Mesangial cell (primary cell): ENCODE results near the gene SIX1. TPM values are rescaled to one million over a fixed set of nuclear protein-coding genes. Genes with fewer than 3 reads are reported as not detected.

ENCODE experiments used
- total RNA-seq: library from RNA; depleted of rRNA; stranded (reverse); fragments of >200 nt; gene quantifications from 2 replicates; pipeline ENCODE4 v1.2.3, GENCODE V29; 2015

The SIX1 gene
- 8.9 and 11.7 TPM in 2 replicates for total RNA-seq

DNA sequence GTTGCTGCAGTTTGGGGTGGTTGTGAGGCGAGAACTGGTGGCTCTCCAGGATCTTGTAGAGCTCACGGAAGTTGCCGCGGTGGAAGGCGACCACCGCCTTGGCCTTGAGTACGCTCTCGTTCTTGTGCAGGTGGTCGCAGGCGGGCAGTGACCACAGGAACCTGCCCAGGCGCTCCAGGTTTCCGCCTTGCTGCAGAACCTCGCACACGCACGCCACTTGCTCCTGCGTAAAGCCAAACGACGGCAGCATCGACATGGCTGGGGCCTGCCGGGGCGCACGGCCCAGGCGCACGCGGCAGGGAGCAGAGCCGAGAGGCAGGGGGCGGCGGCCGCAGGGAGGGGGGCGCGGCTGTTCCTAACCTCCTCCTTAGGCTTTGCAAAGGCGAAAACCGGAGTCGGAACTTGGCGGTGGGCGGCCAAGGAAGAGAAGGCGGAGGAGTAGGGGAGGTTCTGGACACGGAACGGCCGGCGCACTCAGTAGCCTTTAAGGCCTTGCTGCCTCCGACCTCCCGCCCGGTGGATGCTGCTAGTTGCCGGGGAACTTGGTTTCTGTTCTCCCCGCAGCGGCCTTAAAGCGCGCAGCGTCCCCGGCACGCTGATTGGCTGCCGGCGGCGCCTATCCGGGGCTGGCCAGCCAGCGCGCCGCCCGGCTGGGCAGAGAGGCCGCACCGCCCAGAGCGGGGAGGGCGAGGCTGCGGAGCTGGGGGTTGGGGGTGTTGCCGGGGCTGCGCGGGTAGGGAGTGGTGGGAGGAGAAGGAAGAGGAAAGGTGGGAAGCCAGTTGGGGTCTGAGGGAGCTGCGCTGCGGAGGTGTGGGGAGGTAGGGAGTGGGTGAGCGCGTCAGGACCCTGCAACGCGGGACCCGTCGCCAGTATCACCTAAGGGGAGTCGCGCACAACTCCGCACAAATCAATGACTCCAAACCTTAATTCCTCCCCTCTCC, at the start of gene SIX1:
Gene SIX1 (minus strand): TSS at position 544 of the 941 bp plus-strand sequence. CDS start 288 bp downstream, at position 256.

Other genes with a start within 250 kb of the SIX1 start
- not detected in 2 replicates for gene C14orf39, start 163.4 kb downstream of the SIX1 start, total RNA-seq
- gene SIX6, start 140.3 kb downstream of the SIX1 start, total RNA-seq = not detected in 2 replicates
- gene SIX4, start 74.9 kb upstream of the SIX1 start, total RNA-seq = 11.2 and 15.8 TPM in 2 replicates
- gene MNAT1, start 85.3 kb upstream of the SIX1 start, total RNA-seq = 19.1 and 29.0 TPM in 2 replicates